Liver (tissue), 9 donors: Measurements from ENCODE around the gene UPK3A. TPM values are rescaled to one million over a fixed set of nuclear protein-coding genes. Genes with fewer than 3 reads are reported as not detected.

Experiments
- DNase-seq: peaks from one replicate; pipeline ENCODE4 v3.0.0-alpha.2; 2017; ENCODE audit warnings: low spot score
- H3K27ac ChIP-seq, 2 donors: one replicate each; pipeline ENCODE4 v1.7.0; 2013; ENCODE audit warnings: inconsistent platforms in 2 of 2, low read length in 2 of 2, control low read depth in 1 of 2, low read depth in 1 of 2, mild to moderate bottlenecking in 1 of 2
- H3K27me3 ChIP-seq, 4 donors: one replicate each; pipeline versions ENCODE4 v1.6.1 to v1.7.0; 2013; ENCODE audit warnings: low read length in 3 of 4, inconsistent platforms in 1 of 4, mild to moderate bottlenecking in 1 of 4, moderate library complexity in 1 of 4; ENCODE audit not compliant: control insufficient read depth in 4 of 4, insufficient read depth in 4 of 4
- H3K36me3 ChIP-seq, 4 donors: one replicate each; pipeline versions ENCODE4 v1.6.1 to v1.7.0; 2013; ENCODE audit warnings: low read length in 3 of 4, mild to moderate bottlenecking in 3 of 4, low read depth in 1 of 4, moderate library complexity in 1 of 4; ENCODE audit not compliant: control insufficient read depth in 4 of 4, insufficient read depth in 3 of 4
- H3K4me1 ChIP-seq, 4 donors: one replicate each; pipeline versions ENCODE4 v1.6.1 to v1.7.0; 2013; ENCODE audit warnings: low read length in 3 of 4, mild to moderate bottlenecking in 3 of 4, moderate library complexity in 1 of 4; ENCODE audit not compliant: control insufficient read depth in 4 of 4, insufficient read depth in 4 of 4
- H3K4me3 ChIP-seq, 3 donors: one replicate each; pipeline versions ENCODE4 v1.6.1 to v1.7.0; 2013; ENCODE audit warnings: low read length in 3 of 3, control low read depth in 1 of 3, low read depth in 1 of 3, mild to moderate bottlenecking in 1 of 3
- H3K9ac ChIP-seq, 2 donors: one replicate each; pipeline ENCODE4 v1.7.0; 2013; ENCODE audit warnings: low read length in 2 of 2, mild to moderate bottlenecking in 2 of 2, moderate library complexity in 2 of 2, control low read depth in 1 of 2, low read depth in 1 of 2
- H3K9me3 ChIP-seq, 4 donors: one replicate each; pipeline versions ENCODE4 v1.6.1 to v1.7.0; 2013; ENCODE audit warnings: low read length in 3 of 4; ENCODE audit not compliant: control insufficient read depth in 4 of 4
- EGR1 ChIP-seq, 2 donors: IDR thresholded peaks; 2 replicates each; pipeline ENCODE4 v1.6.1; 2016 to 2018; ENCODE audit warnings: antibody characterized with exemption in 2 of 2, low read depth in 2 of 2
- FOXA1 ChIP-seq: IDR thresholded peaks from 2 replicates; pipeline ENCODE4 v1.6.1; 2016; ENCODE audit warnings: antibody characterized with exemption
- FOXA2 ChIP-seq: IDR thresholded peaks from 2 replicates; pipeline ENCODE4 v1.6.1; 2016; ENCODE audit warnings: antibody characterized with exemption
- GABPA ChIP-seq, 2 donors: IDR thresholded peaks in 1 of 2; conservative IDR thresholded peaks in 1 of 2; 2 replicates each; pipeline ENCODE4 v1.6.1; 2016; ENCODE audit warnings: antibody characterized with exemption in 2 of 2, mild to moderate bottlenecking in 1 of 2, moderate library complexity in 1 of 2
- HNF4G ChIP-seq: IDR thresholded peaks from 2 replicates; pipeline ENCODE4 v1.6.1; 2016; ENCODE audit warnings: antibody characterized with exemption
- JUND ChIP-seq, 2 donors: IDR thresholded peaks; 2 replicates each; pipeline ENCODE4 v1.6.1; 2016; ENCODE audit warnings: antibody characterized with exemption in 2 of 2
- NR2F2 ChIP-seq: IDR thresholded peaks from 2 replicates; pipeline ENCODE4 v1.6.1; 2016; ENCODE audit warnings: antibody characterized with exemption
- RAD21 ChIP-seq, 2 donors: IDR thresholded peaks; 2 replicates each; pipeline ENCODE4 v1.6.1; 2016; ENCODE audit warnings: antibody characterized with exemption in 2 of 2, mild to moderate bottlenecking in 2 of 2
- RXRA ChIP-seq, 2 donors: IDR thresholded peaks; 2 replicates each; pipeline ENCODE4 v1.6.1; 2017 to 2018; ENCODE audit warnings: antibody characterized with exemption in 2 of 2, mild to moderate bottlenecking in 1 of 2
- SP1 ChIP-seq: IDR thresholded peaks from 2 replicates; pipeline ENCODE4 v1.6.1; 2018; ENCODE audit warnings: antibody characterized with exemption, mild to moderate bottlenecking
- WGBS: extraction: QIAGEN DNeasy Blood & Tissue Kit; methylation state at CpG from one replicate; pipeline ENCODE4 v1.1.7; 2013; 5-methylcytosine and 5-hydroxymethylcytosine counted together
- polyA plus RNA-seq, 2 donors: library from polyadenylated mRNA; stranded (reverse) in 1 of 2; unstranded in 1 of 2; fragments of 200-250 nt in 1 of 2; fragments of >200 nt in 1 of 2; fragmentation: Nextera tagmentation in 1 of 2; extraction: Ambion mirVana in 1 of 2; gene quantifications; one replicate each; pipeline versions ENCODE4 v1.2.1 to v1.2.3, GENCODE V29; 2013 to 2015
- total RNA-seq, 2 donors: library from RNA; depleted of rRNA; stranded (reverse); fragments of >200 nt; gene quantifications; one replicate each; pipeline ENCODE4 v1.2.3, GENCODE V29; 2014
- TF ChIP-seq, protein P1 (sequence below): IDR thresholded peaks from 2 replicates; pipeline ENCODE4 v1.6.1; 2016; ENCODE audit warnings: antibody characterized with exemption, mild to moderate bottlenecking
- TF ChIP-seq, protein P2 (sequence below): IDR thresholded peaks from 2 replicates; pipeline ENCODE4 v1.6.1; 2016; ENCODE audit warnings: antibody characterized with exemption
- TF ChIP-seq, protein P3 (sequence below): fragments of 150-350 bp; IDR thresholded peaks from 2 replicates; pipeline ENCODE4 v1.5.1; 2017; ENCODE audit warnings: improper control_type of control experiment, low read depth, low read length; ENCODE audit not compliant: missing input control
- TF ChIP-seq, protein P4 (sequence below): IDR thresholded peaks from 2 replicates; pipeline ENCODE4 v1.6.1; 2016; ENCODE audit warnings: antibody characterized with exemption
- donor health status: healthy.
- donor health status: healthy.
- donor health status: healthy.
- donor health status: healthy.
- donor health status: healthy.

Gene UPK3A
- total and polyA plus RNA-seq, 4 donors = 0.42 TPM; not detected in 3

GRCh38 chr22:45302751-45303150, 18.0 kb downstream of the UPK3A start:
- Histone ChIP-seq H3K27ac (no peak overlapping the region), H3K4me1 (no peaks in the 10 kb centered on the region), H3K27me3 (no peaks in the 10 kb centered on the region), H3K4me3 (no peak overlapping the region), H3K36me3 (no peaks in the 10 kb centered on the region), H3K9ac (no peak overlapping the region), H3K9me3 (no peaks in the 10 kb centered on the region)
- WGBS = 76% methylated on average over 8 of the region's 8 CpGs
- no peak for DNase-seq
- TF ChIP-seq JUND (IDR thresholded peaks at IDR 0.05) (no peak), FOXA2 (no peak), RXRA (IDR thresholded peaks at IDR 0.05) (no peak), SP1 (no peak), RAD21 (IDR thresholded peaks at IDR 0.05) (no peak), NR2F2 (no peak)
- TF ChIP-seq, protein P1, sequence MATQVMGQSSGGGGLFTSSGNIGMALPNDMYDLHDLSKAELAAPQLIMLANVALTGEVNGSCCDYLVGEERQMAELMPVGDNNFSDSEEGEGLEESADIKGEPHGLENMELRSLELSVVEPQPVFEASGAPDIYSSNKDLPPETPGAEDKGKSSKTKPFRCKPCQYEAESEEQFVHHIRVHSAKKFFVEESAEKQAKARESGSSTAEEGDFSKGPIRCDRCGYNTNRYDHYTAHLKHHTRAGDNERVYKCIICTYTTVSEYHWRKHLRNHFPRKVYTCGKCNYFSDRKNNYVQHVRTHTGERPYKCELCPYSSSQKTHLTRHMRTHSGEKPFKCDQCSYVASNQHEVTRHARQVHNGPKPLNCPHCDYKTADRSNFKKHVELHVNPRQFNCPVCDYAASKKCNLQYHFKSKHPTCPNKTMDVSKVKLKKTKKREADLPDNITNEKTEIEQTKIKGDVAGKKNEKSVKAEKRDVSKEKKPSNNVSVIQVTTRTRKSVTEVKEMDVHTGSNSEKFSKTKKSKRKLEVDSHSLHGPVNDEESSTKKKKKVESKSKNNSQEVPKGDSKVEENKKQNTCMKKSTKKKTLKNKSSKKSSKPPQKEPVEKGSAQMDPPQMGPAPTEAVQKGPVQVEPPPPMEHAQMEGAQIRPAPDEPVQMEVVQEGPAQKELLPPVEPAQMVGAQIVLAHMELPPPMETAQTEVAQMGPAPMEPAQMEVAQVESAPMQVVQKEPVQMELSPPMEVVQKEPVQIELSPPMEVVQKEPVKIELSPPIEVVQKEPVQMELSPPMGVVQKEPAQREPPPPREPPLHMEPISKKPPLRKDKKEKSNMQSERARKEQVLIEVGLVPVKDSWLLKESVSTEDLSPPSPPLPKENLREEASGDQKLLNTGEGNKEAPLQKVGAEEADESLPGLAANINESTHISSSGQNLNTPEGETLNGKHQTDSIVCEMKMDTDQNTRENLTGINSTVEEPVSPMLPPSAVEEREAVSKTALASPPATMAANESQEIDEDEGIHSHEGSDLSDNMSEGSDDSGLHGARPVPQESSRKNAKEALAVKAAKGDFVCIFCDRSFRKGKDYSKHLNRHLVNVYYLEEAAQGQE = no peak
- TF ChIP-seq, protein P2, sequence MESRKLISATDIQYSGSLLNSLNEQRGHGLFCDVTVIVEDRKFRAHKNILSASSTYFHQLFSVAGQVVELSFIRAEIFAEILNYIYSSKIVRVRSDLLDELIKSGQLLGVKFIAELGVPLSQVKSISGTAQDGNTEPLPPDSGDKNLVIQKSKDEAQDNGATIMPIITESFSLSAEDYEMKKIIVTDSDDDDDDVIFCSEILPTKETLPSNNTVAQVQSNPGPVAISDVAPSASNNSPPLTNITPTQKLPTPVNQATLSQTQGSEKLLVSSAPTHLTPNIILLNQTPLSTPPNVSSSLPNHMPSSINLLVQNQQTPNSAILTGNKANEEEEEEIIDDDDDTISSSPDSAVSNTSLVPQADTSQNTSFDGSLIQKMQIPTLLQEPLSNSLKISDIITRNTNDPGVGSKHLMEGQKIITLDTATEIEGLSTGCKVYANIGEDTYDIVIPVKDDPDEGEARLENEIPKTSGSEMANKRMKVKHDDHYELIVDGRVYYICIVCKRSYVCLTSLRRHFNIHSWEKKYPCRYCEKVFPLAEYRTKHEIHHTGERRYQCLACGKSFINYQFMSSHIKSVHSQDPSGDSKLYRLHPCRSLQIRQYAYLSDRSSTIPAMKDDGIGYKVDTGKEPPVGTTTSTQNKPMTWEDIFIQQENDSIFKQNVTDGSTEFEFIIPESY = no peak

DNA sequence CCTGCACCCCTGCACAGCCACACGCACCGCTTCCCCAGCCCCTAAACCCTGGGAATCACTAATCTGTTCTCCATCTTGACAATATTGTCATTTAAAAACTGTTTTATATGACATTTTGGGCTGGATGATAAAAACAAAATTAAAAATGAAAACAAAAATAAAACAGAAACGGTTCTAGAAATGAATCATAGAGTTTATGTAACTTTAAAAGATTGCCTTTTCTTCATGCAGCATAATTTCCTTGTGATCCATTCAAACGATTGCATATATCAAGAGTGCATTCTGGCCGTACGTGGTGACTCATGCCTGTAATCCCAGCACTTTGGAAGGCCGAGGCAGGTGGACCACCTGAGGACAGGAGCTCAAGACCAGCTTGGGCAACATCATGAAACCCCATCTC, 18.4 kb downstream of the UPK3A start:
- Histone ChIP-seq H3K27ac (no peak overlapping the region), H3K9me3 (no peaks in the 10 kb centered on the region), H3K9ac (no peak overlapping the region), H3K4me1 (no peaks in the 10 kb centered on the region), H3K4me3 (no peak overlapping the region), H3K36me3 (no peaks in the 10 kb centered on the region), H3K27me3 (no peaks in the 10 kb centered on the region)
- 79% methylated on average over 7 of the region's 7 CpGs for WGBS
- TF ChIP-seq, protein P3, sequence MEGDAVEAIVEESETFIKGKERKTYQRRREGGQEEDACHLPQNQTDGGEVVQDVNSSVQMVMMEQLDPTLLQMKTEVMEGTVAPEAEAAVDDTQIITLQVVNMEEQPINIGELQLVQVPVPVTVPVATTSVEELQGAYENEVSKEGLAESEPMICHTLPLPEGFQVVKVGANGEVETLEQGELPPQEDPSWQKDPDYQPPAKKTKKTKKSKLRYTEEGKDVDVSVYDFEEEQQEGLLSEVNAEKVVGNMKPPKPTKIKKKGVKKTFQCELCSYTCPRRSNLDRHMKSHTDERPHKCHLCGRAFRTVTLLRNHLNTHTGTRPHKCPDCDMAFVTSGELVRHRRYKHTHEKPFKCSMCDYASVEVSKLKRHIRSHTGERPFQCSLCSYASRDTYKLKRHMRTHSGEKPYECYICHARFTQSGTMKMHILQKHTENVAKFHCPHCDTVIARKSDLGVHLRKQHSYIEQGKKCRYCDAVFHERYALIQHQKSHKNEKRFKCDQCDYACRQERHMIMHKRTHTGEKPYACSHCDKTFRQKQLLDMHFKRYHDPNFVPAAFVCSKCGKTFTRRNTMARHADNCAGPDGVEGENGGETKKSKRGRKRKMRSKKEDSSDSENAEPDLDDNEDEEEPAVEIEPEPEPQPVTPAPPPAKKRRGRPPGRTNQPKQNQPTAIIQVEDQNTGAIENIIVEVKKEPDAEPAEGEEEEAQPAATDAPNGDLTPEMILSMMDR = no peak
- TF ChIP-seq HNF4G = no peak
- no peak for TF ChIP-seq EGR1 (IDR thresholded peaks at IDR 0.05; ENCODE audit: low read depth in 2 of 2)
- no peak for TF ChIP-seq GABPA (IDR thresholded peaks at IDR 0.05 in 1 of 2, conservative IDR thresholded peaks at IDR 0.05 in 1 of 2)
- TF ChIP-seq, protein P4, sequence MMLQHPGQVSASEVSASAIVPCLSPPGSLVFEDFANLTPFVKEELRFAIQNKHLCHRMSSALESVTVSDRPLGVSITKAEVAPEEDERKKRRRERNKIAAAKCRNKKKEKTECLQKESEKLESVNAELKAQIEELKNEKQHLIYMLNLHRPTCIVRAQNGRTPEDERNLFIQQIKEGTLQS = no peak
- TF ChIP-seq NR2F2 = no peak
- no peak for TF ChIP-seq RXRA (IDR thresholded peaks at IDR 0.05)
- TF ChIP-seq FOXA1 = no peak
- TF ChIP-seq JUND (IDR thresholded peaks at IDR 0.05) = no peak
- no peak for TF ChIP-seq SP1
- DNase-seq = no peak
